H1 (cell line): ENCODE results near the gene GJC2. TPM values are rescaled to one million over a fixed set of nuclear protein-coding genes. Genes with fewer than 3 reads are reported as not detected.

ENCODE experiments used
- RNF2 ChIP-seq: fragments of 200-900, 300-1000 bp; sonication (generic); IDR thresholded peaks from 2 replicates; pipeline ENCODE4 v1.7.1; 2016; ENCODE audit warnings: borderline replicate concordance, low read depth, mild to moderate bottlenecking, antibody characterized with exemption, low read length; ENCODE audit not compliant: poor library complexity, severe bottlenecking; ENCODE audit errors: missing control alignments
- polyA plus RNA-seq, 7 experiments: library from polyadenylated mRNA; depleted of rRNA in 3 of 7; stranded (reverse) in 5 of 7; unstranded in 2 of 7; fragments of >200 nt in 5 of 7; fragments of 200-250 nt in 2 of 7; gene quantifications; 1 replicate in 5 of 7; 2 replicates in 1 of 7; 4 replicates in 1 of 7; pipeline versions ENCODE4 v1.2.1 to v1.2.3, GENCODE V29; 2011 to 2013; ENCODE audit warnings: missing spikeins in 2 of 7, mixed read lengths in 2 of 7
- total RNA-seq: library from RNA; stranded (reverse); fragmentation: NEBNext Ultra II Directional; extraction: Animal tissue kit (Norgen Biotek cat#: 25700); gene quantifications from 2 replicates; pipeline ENCODE4 v1.2.1, GENCODE V29; 2021
- TF ChIP-seq, protein P1 (sequence below): fragments of 300-600 bp; sonication (generic); IDR thresholded peaks from 2 replicates; pipeline ENCODE4 v1.7.1; 2012; ENCODE audit warnings: low read length, moderate library complexity, mild to moderate bottlenecking, inconsistent platforms; ENCODE audit not compliant: insufficient replicate concordance

GJC2 gene
- total and polyA plus RNA-seq, 2 of the 8 experiments (the other 6 are each of a cell fraction or from before 2014, with no cell fraction given) = 0.17 to 0.54 TPM

DNA sequence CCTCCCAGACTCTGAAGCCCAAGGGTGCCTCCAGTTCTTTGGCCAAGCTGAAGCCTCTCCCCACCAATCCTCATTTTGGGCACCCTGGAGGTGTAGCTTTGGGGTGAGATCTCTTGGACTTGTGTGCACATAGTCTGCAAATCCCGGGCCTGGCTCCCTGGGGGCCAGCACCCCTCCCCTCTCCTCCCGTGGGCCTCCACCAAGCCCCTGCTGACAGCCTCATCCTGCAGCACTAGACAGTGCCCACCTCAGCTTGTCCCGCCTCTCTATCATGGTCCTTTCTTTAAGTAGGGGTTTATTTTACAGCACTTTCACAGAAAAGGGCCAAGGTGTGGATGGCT is 3.2 kb downstream of the GJC2 start (continued):
- TF ChIP-seq, protein P1, sequence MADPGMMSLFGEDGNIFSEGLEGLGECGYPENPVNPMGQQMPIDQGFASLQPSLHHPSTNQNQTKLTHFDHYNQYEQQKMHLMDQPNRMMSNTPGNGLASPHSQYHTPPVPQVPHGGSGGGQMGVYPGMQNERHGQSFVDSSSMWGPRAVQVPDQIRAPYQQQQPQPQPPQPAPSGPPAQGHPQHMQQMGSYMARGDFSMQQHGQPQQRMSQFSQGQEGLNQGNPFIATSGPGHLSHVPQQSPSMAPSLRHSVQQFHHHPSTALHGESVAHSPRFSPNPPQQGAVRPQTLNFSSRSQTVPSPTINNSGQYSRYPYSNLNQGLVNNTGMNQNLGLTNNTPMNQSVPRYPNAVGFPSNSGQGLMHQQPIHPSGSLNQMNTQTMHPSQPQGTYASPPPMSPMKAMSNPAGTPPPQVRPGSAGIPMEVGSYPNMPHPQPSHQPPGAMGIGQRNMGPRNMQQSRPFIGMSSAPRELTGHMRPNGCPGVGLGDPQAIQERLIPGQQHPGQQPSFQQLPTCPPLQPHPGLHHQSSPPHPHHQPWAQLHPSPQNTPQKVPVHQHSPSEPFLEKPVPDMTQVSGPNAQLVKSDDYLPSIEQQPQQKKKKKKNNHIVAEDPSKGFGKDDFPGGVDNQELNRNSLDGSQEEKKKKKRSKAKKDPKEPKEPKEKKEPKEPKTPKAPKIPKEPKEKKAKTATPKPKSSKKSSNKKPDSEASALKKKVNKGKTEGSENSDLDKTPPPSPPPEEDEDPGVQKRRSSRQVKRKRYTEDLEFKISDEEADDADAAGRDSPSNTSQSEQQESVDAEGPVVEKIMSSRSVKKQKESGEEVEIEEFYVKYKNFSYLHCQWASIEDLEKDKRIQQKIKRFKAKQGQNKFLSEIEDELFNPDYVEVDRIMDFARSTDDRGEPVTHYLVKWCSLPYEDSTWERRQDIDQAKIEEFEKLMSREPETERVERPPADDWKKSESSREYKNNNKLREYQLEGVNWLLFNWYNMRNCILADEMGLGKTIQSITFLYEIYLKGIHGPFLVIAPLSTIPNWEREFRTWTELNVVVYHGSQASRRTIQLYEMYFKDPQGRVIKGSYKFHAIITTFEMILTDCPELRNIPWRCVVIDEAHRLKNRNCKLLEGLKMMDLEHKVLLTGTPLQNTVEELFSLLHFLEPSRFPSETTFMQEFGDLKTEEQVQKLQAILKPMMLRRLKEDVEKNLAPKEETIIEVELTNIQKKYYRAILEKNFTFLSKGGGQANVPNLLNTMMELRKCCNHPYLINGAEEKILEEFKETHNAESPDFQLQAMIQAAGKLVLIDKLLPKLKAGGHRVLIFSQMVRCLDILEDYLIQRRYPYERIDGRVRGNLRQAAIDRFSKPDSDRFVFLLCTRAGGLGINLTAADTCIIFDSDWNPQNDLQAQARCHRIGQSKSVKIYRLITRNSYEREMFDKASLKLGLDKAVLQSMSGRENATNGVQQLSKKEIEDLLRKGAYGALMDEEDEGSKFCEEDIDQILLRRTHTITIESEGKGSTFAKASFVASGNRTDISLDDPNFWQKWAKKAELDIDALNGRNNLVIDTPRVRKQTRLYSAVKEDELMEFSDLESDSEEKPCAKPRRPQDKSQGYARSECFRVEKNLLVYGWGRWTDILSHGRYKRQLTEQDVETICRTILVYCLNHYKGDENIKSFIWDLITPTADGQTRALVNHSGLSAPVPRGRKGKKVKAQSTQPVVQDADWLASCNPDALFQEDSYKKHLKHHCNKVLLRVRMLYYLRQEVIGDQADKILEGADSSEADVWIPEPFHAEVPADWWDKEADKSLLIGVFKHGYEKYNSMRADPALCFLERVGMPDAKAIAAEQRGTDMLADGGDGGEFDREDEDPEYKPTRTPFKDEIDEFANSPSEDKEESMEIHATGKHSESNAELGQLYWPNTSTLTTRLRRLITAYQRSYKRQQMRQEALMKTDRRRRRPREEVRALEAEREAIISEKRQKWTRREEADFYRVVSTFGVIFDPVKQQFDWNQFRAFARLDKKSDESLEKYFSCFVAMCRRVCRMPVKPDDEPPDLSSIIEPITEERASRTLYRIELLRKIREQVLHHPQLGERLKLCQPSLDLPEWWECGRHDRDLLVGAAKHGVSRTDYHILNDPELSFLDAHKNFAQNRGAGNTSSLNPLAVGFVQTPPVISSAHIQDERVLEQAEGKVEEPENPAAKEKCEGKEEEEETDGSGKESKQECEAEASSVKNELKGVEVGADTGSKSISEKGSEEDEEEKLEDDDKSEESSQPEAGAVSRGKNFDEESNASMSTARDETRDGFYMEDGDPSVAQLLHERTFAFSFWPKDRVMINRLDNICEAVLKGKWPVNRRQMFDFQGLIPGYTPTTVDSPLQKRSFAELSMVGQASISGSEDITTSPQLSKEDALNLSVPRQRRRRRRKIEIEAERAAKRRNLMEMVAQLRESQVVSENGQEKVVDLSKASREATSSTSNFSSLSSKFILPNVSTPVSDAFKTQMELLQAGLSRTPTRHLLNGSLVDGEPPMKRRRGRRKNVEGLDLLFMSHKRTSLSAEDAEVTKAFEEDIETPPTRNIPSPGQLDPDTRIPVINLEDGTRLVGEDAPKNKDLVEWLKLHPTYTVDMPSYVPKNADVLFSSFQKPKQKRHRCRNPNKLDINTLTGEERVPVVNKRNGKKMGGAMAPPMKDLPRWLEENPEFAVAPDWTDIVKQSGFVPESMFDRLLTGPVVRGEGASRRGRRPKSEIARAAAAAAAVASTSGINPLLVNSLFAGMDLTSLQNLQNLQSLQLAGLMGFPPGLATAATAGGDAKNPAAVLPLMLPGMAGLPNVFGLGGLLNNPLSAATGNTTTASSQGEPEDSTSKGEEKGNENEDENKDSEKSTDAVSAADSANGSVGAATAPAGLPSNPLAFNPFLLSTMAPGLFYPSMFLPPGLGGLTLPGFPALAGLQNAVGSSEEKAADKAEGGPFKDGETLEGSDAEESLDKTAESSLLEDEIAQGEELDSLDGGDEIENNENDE = no peak
- no peak for TF ChIP-seq RNF2
